Measurements from ENCODE around the gene CYS1.

Gene CYS1

GRCh38 chr2:10091182-10091888, 11.1 kb upstream of the CYS1 start:
- DNase-seq = peak; percentile 21

GRCh38 chr2:10089565-10090190, 9.5 kb upstream of the CYS1 start:
- DNase-seq = no peak

GRCh38 chr2:10087360-10087759, 7.1 kb upstream of the CYS1 start:
- DNase-seq = peak; percentile 42

- no peak for DNase-seq
These were observed 6.7 kb upstream of the CYS1 start for GRCh38 chr2:10086950-10087349.

- no peak for DNase-seq
These were observed 5.5 kb upstream of the CYS1 start for GRCh38 chr2:10085668-10086059.

GRCh38 chr2:10085043-10085667, 4.9 kb upstream of the CYS1 start:
- no peak for DNase-seq

GRCh38 chr2:10084223-10084865, 4.1 kb upstream of the CYS1 start:
- peak; percentile 44 for DNase-seq

GRCh38 chr2:10083692-10084211, 3.5 kb upstream of the CYS1 start:
- peak; percentile 44 for DNase-seq

- DNase-seq = no peak
These were observed 2.8 kb upstream of the CYS1 start for GRCh38 chr2:10083046-10083445.

GRCh38 chr2:10080536-10081304, 509 bp upstream of the CYS1 start:
- DNase-seq = no peak

- peak; percentile 46 for DNase-seq
These were observed 843 bp downstream of the CYS1 start for GRCh38 chr2:10079266-10079869.

GRCh38 chr2:10078704-10079265, 1.4 kb downstream of the CYS1 start:
- no peak for DNase-seq

GRCh38 chr2:10078001-10078400, 2.2 kb downstream of the CYS1 start:
- DNase-seq = no peak

- no peak for DNase-seq
These were observed 3.2 kb downstream of the CYS1 start for GRCh38 chr2:10076988-10077527.

- no peak for DNase-seq
These were observed 3.7 kb downstream of the CYS1 start for GRCh38 chr2:10076511-10076910.

GRCh38 chr2:10075571-10076209, 4.5 kb downstream of the CYS1 start:
- no peak for DNase-seq

- no peak for DNase-seq
These were observed 5.1 kb downstream of the CYS1 start for GRCh38 chr2:10075101-10075500.

- DNase-seq = no peak
These were observed 6.5 kb downstream of the CYS1 start for GRCh38 chr2:10073706-10074105.

GRCh38 chr2:10072656-10073480, 7.3 kb downstream of the CYS1 start:
- DNase-seq = peak; percentile 90

GRCh38 chr2:10071595-10071994, 8.6 kb downstream of the CYS1 start:
- no peak for DNase-seq

Data from DMS79 treated with DMSO at 0.1 percent for 48 hours (cell line).